Neutrophil (primary cell): Measurements from ENCODE around the gene HMGXB4.

Source experiments
- H3K27ac ChIP-seq: fragments of 200-600 bp; sonication (generic); 2 replicates; pipeline ENCODE4 v1.5.1; 2016; ENCODE audit warnings: mild to moderate bottlenecking, moderate library complexity
- H3K27me3 ChIP-seq: fragments of 200-600 bp; sonication (generic); 2 replicates; pipeline ENCODE4 v1.6.0; 2016; ENCODE audit warnings: mild to moderate bottlenecking
- H3K36me3 ChIP-seq: fragments of 200-600 bp; sonication (generic); 2 replicates; pipeline ENCODE4 v1.5.1; 2017
- H3K4me1 ChIP-seq, 2 experiments: fragments of 200-600 bp in 1 of 2; sonication (generic) in 1 of 2; 1 replicate in 1 of 2; 2 replicates in 1 of 2; pipeline versions ENCODE4 v1.5.1 to v1.6.1; 2013 to 2016; ENCODE audit warnings: low read depth in 1 of 2, low read length in 1 of 2, mild to moderate bottlenecking in 1 of 2, moderate library complexity in 1 of 2; ENCODE audit not compliant: control insufficient read depth in 1 of 2, insufficient read depth in 1 of 2
- H3K4me3 ChIP-seq, 2 experiments: fragments of 200-600 bp in 1 of 2; sonication (generic) in 1 of 2; 1 replicate in 1 of 2; 2 replicates in 1 of 2; pipeline ENCODE4 v1.5.1; 2013 to 2016; ENCODE audit warnings: low read depth in 1 of 2, low read length in 1 of 2, mild to moderate bottlenecking in 1 of 2, moderate library complexity in 1 of 2
- H3K9me3 ChIP-seq: fragments of 200-600 bp; sonication (generic); 2 replicates; pipeline ENCODE4 v1.5.1; 2016
- CTCF ChIP-seq: fragments of 200-600 bp; sonication (generic); IDR thresholded peaks from 2 replicates; pipeline ENCODE4 v1.5.1; 2016; ENCODE audit warnings: antibody characterized with exemption

HMGXB4 gene

GRCh38 chr22:35337932-35338331 lies 80.6 kb downstream of the HMGXB4 start:
- Histone ChIP-seq H3K4me3 (no peak overlapping the region), H3K4me1 (peaks cover 11 to 13% of the 10 kb centered on the region in 2 experiments), H3K9me3 (no peaks in the 10 kb centered on the region), H3K27ac (peak overlapping the region; percentile 27), H3K27me3 (no peaks in the 10 kb centered on the region), H3K36me3 (peaks cover 100% of the 10 kb centered on the region)
- no peak for TF ChIP-seq CTCF

GRCh38 chr22:35341090-35341874 lies 84.0 kb downstream of the HMGXB4 start:
- no peak overlapping the region for H3K4me3 ChIP-seq
- peaks cover 100% of the 10 kb centered on the region for H3K36me3 ChIP-seq
- no peaks in the 10 kb centered on the region for H3K4me1 ChIP-seq

GRCh38 chr22:35342390-35342789 lies 85.1 kb downstream of the HMGXB4 start:
- Histone ChIP-seq H3K27me3 (no peaks in the 10 kb centered on the region), H3K36me3 (peaks cover 100% of the 10 kb centered on the region), H3K9me3 (no peaks in the 10 kb centered on the region), H3K4me3 (no peak overlapping the region), H3K4me1 (no peaks in the 10 kb centered on the region), H3K27ac (peak overlapping the region; percentile 45)
- TF ChIP-seq CTCF: no peak

More at GRCh38 chr22:35341090-35341874, 84.0 kb downstream of the HMGXB4 start:
- H3K27ac ChIP-seq: peak overlapping the region; percentile 45
- no peaks in the 10 kb centered on the region for H3K27me3 ChIP-seq
- no peaks in the 10 kb centered on the region for H3K9me3 ChIP-seq
- TF ChIP-seq CTCF: no peak

- Histone ChIP-seq H3K27ac (no peak overlapping the region), H3K4me3 (no peak overlapping the region), H3K9me3 (no peaks in the 10 kb centered on the region), H3K27me3 (no peaks in the 10 kb centered on the region), H3K4me1 (no peaks in the 10 kb centered on the region), H3K36me3 (peaks cover 100% of the 10 kb centered on the region)
- TF ChIP-seq CTCF: no peak
These were observed 86.6 kb downstream of the HMGXB4 start for GRCh38 chr22:35343664-35344550.

- no peak overlapping the region for H3K27ac ChIP-seq
- peaks cover 0 to under 1% of the 10 kb centered on the region in 2 experiments for H3K4me1 ChIP-seq
- H3K36me3 ChIP-seq: peaks cover 90% of the 10 kb centered on the region
- no peaks in the 10 kb centered on the region for H3K27me3 ChIP-seq
- no peak overlapping the region for H3K4me3 ChIP-seq
- no peak for TF ChIP-seq CTCF
- no peaks in the 10 kb centered on the region for H3K9me3 ChIP-seq
These were observed 87.8 kb downstream of the HMGXB4 start for GRCh38 chr22:35344956-35345690.
